ENCODE results near the gene PCSK9.

Gene PCSK9

DNA sequence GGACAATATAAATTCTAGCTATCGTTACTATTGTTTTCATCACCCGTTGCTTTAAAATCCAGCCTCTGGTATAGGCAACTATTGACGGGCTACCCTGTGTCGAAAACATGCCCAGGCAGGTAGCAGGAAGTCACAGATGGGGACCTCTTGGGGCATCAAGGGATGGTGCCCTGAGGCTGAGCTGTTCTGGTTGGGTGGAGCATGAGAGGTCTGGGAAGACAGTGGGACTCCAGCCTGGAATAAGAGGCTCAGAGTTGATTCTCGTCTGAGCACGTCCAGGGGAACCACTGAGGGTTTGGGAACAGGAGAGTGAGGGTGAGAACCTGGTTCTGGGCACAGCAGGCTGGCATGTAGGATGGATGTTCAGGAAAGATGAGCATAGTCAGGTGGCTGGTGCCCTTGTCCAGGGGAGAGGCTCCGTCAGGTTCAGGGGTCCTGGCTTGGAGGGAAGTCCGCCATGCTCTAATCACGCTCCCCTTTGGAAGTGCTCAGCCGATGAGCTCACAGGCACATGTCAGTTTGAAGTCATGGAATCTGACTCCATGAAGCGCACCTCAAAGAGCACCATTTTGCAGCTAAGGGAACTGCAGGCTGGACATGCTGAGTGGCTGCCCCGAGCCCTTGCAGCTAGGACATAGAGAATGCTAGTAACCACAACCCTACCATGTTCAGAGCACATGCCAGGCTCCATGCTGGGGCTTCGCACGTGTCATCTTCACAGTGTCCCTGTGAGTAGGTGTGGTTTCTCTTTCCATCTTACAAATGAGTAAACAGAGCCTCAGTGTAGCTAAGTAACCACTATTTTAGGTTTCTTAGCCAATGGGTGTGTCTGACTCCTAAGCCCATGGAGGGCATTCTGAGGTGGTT lies 21.0 kb downstream of the PCSK9 start:
- no peak for DNase-seq (ENCODE audit: low spot score)

- no peak for DNase-seq (ENCODE audit: low spot score)
Observed at GRCh38 chr1:55061000-55061705, 21.8 kb downstream of the PCSK9 start.

DNA sequence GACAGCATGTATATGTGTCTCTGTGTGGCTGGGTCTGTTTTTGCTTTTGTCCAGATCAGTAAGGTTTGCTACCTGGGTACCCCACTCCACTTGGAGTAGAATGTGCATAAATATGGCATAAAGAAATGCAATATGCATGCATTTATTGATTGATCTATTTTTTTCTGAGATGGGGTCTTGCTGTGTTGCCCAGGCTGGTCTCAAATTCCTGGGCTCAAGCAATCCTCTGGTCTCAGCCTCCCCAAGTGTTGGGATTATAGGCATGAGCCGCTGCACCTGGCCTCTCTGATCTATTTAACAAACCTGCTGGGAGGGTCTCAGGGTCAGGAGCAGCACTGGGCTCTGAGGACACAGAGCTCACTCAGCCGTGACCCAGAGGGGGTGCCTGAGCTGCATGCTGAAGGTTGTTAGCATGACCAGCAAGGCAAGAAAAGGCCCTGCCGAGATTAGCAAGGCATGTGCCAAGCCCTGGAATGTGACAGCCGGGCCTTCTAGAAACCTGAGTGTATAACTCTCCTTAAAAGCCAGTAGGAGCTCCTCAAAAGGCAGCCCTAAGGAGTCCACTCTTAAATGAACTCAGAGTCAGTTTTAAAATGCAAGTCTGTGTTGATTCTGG lies 22.5 kb downstream of the PCSK9 start:
- peak; percentile 5 for DNase-seq (ENCODE audit: low spot score)

GRCh38 chr1:55062801-55063576 lies 23.6 kb downstream of the PCSK9 start:
- DNase-seq (ENCODE audit: low spot score) = no peak

DNA sequence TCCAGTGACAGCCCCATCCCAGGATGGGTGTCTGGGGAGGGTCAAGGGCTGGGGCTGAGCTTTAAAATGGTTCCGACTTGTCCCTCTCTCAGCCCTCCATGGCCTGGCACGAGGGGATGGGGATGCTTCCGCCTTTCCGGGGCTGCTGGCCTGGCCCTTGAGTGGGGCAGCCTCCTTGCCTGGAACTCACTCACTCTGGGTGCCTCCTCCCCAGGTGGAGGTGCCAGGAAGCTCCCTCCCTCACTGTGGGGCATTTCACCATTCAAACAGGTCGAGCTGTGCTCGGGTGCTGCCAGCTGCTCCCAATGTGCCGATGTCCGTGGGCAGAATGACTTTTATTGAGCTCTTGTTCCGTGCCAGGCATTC lies 24.2 kb downstream of the PCSK9 start:
- DNase-seq (ENCODE audit: low spot score) = no peak

GRCh38 chr1:55064071-55064581 lies 24.8 kb downstream of the PCSK9 start:
- peak; percentile 66 for DNase-seq (ENCODE audit: low spot score)

DNA sequence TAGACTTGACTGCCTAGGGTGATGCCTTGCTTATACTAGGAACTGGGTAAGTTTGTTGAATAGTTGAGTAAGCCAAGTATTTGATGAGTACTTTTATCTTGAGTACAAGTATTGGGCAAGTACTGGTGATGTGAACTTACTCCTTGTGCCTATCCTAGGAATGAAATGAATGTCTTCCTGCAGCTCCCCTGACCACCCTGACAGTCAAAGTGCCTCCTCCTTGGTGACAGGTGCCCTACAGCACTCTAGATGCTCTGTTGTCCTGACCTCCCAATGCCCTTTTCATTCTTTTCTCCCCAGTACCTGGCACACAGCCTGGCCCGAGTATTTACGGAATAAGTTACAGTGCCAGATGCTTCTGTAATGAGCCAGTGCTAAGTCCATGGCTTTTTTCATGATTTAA lies 25.5 kb downstream of the PCSK9 start:
- DNase-seq (ENCODE audit: low spot score) = peak; percentile 61

DNA sequence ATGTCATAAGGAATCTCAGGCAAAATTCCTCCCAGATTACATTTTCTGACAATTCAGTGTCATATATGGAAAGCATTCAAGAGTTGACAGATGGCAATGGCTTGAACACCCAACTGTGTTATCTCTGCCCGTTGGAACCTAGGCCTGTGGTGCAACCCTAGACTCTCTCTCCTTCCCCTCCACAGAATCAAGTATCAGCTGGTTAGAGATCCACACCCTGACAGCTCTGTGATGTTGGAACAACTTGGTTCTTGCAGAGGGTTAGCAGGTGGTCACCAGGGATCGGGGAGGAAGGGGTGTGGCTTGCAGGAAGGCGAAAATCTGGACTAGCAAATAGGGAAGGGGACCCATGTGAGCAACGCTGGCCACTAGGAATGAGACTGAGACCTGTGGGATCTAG lies 26.3 kb downstream of the PCSK9 start:
- no peak for DNase-seq (ENCODE audit: low spot score)

DNA sequence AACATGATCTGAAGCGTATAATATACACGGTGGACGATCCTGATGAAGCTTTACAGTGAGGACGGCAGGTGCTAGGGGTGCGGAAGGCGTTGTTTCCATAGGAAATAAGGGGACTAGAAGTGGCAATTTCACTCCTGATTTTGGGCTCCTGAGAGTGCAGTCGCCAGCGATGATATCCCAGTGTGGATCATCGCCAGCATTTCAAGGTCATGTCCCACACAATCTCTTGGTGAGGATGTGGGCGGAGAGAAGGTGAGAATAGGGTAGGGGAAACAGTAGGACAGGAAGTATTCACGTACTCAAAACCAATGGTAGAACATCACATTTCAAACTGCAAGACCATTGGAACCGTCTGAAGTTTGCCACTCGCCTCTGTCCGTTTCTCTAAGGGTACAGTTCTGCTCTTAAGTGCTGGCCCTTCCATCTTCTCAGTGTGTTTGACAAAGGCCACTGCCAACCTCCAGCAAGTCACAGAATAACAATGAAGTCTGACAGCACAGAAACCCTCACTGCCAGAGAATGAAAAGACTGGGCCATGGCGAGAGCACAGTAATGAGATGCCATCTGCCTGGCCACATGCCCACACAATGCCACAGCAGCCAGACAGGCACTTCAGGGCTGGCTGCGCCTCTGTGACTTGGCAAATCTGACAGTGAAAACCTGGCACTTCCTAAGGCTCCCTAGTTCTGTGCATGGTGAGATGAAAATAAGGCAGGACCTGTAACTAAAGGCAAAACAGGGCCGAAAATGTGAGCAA lies 27.9 kb downstream of the PCSK9 start:
- DNase-seq (ENCODE audit: low spot score) = no peak

DNA sequence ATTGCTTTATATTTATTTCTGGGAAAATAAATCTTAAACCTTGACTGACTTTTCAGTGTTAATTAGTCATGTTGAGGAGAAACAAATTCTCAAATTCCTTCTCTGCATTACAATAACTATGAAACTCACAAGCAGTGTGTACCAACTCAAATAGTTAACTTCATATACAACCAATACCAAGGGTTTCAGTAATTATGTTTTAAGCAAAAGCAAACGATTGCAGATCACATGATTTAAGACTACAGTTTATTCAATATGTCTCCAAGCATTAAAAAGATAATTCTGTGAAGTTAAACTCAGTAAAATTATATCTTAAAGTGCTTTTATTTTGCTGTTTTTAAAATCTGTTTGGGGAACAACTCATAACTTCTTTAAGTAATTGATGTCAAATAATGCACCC lies 28.6 kb downstream of the PCSK9 start:
- DNase-seq (ENCODE audit: low spot score) = no peak

DNA sequence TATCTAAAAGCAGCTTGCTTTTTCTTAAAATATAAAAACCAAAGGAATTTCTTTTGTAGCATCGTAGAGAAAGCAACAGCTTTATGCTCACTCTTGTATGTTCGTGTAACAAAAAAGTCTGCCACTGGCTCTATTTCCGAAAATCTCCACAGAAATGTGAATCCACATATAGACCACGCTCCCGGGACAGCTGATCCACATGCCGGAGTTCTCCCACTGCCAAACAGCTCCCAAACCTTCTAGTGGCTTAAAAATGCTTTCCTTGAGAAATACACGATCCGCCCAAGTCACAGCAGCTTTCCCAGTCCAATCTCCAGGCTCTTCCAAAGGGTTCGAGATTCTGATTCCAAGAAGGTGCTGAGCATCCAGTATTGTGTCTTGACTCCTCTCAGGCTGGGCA lies 29.3 kb downstream of the PCSK9 start:
- DNase-seq (ENCODE audit: low spot score) = no peak

DNA sequence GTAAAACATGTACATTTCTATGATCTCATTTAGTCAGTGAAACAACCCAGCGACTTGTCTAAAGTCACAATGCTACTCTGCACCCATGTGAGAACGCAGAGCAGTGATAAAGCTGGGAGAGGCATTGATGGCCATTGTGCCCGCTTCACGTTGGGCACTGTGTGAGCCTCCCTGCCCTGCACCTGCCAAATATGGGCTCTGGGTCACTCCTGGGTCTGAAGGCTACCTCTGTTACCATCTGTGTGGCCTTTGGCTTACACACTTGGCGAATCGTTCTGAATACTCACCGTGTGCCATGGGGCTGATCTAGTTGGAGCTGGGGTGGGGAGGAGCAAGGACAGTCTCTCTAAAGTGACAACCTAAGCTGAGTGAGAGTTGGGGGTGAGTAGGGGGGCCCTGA lies 29.9 kb downstream of the PCSK9 start:
- DNase-seq (ENCODE audit: low spot score) = no peak

GRCh38 chr1:55070293-55071164 lies 31.2 kb downstream of the PCSK9 start:
- DNase-seq (ENCODE audit: low spot score) = no peak

- DNase-seq (ENCODE audit: low spot score) = peak; percentile 41
Observed at GRCh38 chr1:55071477-55071876, 32.1 kb downstream of the PCSK9 start.

DNA sequence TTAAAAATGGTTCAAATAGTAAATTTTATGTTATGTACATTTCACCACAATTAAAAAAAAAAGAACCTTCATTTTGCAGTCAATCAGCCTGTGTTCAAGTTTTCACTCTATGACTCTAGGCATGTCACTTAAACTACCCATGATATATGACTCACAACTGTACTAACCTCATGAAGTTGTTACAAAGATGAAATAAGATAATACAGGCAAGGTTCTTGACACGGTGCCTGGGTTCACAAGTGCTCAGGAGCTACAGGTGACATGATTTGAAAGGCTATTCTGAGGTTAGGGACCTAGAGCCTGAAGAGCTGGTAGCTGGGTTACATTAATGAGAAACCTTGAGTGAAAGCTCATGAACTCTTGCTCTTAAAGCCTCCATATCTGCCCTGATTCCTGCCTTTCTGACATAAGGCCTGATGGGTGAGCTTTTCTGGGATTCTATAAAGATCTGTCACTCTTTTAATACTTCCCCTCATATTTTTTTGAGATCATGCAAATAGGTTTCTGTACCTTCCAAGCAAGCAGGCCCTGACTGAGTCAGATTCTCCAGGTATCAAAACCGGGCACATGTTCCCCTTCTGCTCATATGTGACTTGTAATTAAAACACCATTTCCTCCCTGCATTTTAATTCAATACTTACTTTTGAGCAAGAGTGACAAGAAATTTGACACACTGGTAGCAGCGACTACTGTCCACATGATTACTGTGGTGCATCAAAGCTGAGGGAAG lies 34.0 kb downstream of the PCSK9 start:
- DNase-seq (ENCODE audit: low spot score) = peak; percentile 7

DNA sequence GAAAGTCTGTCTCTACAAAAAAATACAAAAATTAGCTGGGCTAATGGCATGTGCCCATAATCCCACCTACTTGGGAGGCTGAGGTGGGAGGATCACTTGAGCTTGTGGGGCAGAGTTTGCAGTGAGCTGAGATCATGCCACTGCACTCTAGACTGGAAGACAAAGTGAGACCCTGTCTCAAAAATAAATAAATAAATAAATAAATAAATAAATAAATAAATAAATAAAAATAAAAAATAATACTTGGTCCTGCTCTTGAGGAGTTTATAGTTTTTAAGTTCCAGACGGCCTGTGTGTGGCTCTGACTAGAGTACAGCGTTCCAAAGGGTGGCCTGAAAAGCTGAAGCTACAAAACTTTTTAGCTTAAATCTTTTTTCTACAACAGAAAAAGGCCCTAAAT lies 35.1 kb downstream of the PCSK9 start:
- DNase-seq (ENCODE audit: low spot score) = no peak

- DNase-seq (ENCODE audit: low spot score) = no peak
Observed at GRCh38 chr1:55076356-55076755, 37.0 kb downstream of the PCSK9 start.

- no peak for DNase-seq (ENCODE audit: low spot score)
Observed at GRCh38 chr1:55078470-55078869, 39.1 kb downstream of the PCSK9 start.

DNA sequence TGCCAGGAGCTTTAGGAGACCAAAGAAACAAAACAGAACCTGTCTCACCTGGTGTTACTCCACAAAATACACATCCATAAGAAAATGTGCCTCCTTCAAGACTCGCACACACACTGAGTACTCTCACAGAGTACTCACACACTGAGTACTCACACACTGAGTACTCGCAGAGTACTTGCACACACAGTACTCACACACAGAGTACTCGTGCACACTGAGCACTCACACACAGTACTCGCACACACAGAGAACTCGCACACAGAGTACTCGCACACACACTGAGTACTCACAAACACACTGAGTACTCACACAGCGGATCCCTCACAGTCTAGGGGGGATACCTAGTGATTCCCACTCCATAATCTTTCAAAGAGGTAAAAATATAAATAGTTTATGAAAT lies 40.3 kb downstream of the PCSK9 start:
- DNase-seq (ENCODE audit: low spot score) = no peak

Measured in kidney tubule cell (primary cell).